Glomerular visceral epithelial cell (primary cell): ENCODE results near the gene ERLIN1.

Experiments
- DNase-seq: peaks from one replicate; pipeline ENCODE4 v3.0.0-alpha.2; 2016; ENCODE audit errors: extremely low spot score

The ERLIN1 gene

GRCh38 chr10:100172349-100172748, 13.5 kb downstream of the ERLIN1 start:
- DNase-seq = no peak

- no peak for DNase-seq
These were observed 17.6 kb downstream of the ERLIN1 start for GRCh38 chr10:100168313-100168643.

DNA sequence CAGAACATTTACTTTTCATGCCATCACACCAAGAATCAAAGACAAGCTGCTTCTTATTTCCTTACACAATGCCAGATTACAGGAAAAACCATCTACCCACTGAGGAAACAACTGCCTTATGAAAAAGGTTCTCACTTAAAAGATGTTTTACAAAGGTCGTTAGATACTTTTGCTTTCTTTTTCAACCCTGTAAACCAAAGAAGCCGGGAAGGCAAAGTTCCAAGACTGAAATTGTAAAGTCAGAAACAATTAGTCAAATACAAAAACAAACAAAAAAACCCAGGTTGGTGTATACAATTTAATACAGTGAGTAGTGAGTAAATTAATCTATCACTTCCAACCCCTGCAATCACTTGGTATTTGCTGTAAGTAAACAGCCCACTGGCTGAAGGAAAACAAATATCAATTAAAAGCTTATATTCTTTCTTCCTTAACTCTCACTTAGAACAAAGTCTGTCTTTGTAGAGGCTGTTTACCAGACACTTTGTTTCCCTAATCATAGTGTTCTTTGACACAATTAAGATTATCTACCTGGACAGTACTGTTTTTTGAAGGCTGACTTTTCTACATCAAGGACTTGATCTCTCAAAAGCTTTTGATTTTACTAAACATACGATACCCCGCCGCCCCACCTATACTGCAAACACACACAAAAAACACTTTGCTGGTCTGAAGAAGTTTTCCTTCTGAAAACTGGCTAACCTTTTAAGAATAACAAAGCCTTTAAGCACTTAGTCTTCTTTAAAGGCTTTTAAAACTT, 18.1 kb downstream of the ERLIN1 start:
- no peak for DNase-seq

DNA sequence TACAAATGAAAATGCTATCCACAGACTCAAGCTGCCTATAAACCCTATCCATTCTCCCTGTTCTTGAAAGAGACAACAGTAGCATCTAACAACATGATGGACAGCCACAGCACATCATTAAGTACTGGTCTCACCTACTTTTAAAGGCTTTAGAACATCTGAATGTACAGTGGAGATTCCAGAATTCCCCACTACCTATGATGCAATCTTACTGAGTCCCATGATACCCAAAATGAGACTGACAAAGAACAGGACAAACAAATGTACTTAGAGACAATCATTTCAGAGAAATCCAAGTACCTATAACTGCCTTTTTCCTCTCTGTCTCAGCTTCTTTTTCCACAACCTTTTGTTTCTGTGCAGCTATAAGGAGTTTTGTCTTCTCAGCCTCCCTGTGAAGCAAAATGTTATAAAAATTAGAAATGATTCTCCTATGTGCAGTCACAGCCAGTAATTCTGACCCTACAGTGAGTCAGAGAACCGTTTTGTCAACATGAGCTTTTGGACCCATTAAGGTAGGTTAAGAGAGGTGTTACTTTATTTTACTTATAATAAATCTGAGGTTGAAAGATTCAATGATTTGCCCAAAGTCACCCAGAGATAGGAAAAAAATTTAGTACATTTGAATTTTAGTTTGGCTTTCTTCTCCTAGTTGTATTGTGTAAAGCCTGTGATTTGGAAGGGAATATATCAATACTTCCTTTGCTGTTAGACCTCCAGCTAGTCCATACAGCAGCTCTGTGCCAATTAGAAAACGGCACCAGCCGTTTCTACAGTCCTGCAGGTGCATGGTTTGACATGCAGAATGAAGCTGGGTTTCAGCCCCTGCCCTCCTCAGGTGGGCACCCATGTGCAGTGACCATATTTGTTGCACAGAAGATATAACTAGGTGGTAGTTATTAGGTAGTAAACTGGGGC, 21.9 kb downstream of the ERLIN1 start:
- no peak for DNase-seq

DNA sequence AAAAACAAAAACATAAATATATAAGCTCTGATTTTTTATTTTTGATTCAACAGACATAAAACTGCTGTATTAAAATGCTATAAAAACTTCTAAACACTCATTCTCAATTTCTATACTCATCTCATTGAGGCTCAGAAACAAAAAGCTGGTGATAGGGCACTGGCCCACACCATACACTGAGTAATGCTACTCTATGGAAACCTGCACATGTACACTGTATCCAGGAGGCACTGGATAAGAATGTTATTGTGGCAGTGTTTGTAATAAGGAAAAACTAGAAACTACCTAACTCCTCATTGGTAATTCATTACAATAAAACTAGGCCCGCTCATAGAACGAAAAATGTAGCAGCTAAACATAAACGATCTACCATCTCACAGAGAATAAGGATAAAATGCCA, 23.1 kb downstream of the ERLIN1 start:
- DNase-seq = no peak

GRCh38 chr10:100158044-100158805, 27.6 kb downstream of the ERLIN1 start:
- DNase-seq = no peak

DNA sequence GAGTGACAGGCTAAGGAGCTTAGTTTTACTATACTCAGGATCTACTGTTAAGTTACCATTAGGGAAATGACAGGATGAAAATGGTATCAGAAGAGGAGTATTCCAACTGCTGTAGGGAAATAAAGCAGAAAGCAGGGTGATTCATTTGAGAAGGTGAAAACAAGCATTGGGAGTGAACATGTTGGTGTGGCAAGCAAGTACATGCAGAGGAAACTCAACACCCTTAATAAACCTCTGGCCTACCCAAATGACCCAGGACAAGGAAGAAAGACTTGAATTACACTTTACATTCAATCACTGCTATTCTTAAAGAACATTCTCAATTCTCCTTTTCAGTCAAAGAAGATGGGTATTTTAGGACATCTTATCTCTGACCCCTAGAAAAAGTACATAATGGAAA, 28.7 kb downstream of the ERLIN1 start:
- no peak for DNase-seq

- DNase-seq = no peak
These were observed 29.9 kb downstream of the ERLIN1 start for GRCh38 chr10:100155936-100156335.

DNA sequence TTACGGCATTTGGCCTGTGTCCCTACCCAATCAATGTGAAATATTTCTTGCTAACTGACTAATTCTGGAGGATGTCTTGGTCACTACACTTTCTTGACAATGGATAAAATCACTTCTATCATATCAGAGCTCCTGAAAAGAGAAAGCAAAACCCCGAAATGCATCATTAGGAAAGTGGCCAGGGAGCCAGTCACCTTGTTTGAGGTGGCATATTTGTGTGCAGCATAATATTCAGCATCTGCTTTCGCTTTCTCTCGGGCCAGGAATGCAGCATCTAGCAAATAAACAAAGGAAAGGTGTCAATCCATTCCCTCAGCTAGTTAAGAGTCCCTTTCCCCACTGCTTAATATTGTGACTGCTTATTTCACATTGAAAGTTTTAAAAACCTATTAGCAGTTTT, 31.2 kb downstream of the ERLIN1 start:
- no peak for DNase-seq

GRCh38 chr10:100153239-100153825, 32.5 kb downstream of the ERLIN1 start:
- no peak for DNase-seq

DNA sequence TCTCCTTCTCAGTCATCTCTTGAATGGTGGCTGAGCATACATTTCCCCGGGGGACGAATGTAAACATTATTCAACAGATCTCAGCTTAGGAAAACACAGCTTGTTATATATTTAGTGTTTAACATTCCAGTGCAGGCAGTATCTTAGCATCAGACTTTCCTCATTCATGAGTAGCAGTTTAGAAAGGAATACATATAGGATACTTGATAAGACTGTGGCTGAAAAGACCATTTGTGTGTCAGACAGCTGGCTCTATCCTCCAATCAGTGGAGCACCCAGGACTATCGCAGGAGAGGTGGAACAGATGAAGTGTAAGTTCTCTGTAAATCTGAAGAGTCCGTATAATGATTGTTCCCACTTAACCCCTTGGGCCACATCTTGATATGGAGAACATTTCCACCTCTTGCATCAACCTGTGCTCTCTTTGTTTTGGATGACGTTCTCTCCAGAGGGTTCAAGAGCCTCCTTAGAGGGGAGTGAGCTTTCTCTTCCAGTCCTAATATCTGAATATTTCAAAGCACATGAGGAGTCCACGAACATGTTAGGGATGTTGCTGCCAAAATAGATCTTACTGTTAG, 34.0 kb downstream of the ERLIN1 start:
- DNase-seq = no peak

- DNase-seq = peak; percentile 68
These were observed 37.2 kb downstream of the ERLIN1 start for GRCh38 chr10:100148353-100149211.

- DNase-seq = no peak
These were observed 38.8 kb downstream of the ERLIN1 start for GRCh38 chr10:100146875-100147650.

DNA sequence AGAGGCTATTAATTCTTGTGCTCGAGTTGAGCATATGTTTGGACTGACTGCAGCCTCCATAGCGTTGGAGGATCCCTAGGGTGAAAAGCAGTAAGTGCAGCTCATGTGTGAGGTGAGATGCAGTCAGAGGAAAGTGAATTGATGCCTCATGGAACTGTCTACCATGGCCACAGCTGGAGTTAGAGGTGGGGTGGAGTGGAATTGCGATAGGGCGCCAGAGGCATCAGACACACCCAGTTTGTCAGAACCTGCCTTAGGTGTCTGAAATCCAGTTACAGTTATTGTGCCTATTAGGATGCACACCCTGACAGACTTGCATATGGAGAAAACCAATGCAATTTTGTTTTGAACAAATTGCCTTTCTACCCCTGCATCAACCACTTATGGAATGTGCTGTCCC, 39.4 kb downstream of the ERLIN1 start:
- DNase-seq = no peak

DNA sequence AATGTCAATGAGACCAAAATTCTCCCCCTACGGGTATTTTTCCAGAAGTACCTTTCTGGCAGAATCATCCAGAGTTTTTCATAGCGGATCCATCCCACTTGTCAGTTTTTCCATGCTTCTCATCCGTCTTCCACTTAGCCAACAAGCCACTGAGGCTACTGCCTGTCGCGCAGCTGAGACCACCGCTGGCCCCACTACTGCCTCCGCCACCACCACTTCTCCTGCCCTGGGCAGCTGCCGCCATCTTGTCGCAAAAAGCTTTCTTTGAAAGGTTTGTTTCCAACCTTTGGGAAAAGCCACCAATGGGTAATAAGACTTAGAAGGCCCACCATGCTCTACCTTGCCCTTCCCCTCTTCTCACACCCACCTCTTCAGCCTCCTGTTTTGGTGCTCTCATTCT, 42.1 kb downstream of the ERLIN1 start:
- DNase-seq = no peak

- no peak for DNase-seq
These were observed 44.3 kb downstream of the ERLIN1 start for GRCh38 chr10:100141446-100142087.

GRCh38 chr10:100140070-100140469, 45.8 kb downstream of the ERLIN1 start:
- no peak for DNase-seq

- DNase-seq = no peak
These were observed 46.8 kb downstream of the ERLIN1 start for GRCh38 chr10:100138921-100139496.

GRCh38 chr10:100135486-100135885, 50.3 kb downstream of the ERLIN1 start:
- no peak for DNase-seq
